ENCODE results near the gene MTG2. TPM values are rescaled to one million over a fixed set of nuclear protein-coding genes. Genes with fewer than 3 reads are reported as not detected.
A peak's percentile ranks its signal among the peaks of the same experiment; 100 is the strongest.

The MTG2 gene
- total RNA-seq = 31.0 TPM

GRCh38 chr20:62182469-62183425 lies at the start of gene MTG2:
Gene MTG2, plus strand, starts transcription at chr20:62183028. Its CDS starts 10,393 bp downstream, at chr20:62193421.
- ATAC-seq = peak; percentile 67
- peak; percentile 96 for DNase-seq (ENCODE audit: low spot score)

GRCh38 chr20:62133051-62133845 lies 49.6 kb upstream of the MTG2 start:
- peak; percentile 25 for ATAC-seq
- DNase-seq (ENCODE audit: low spot score) = no peak

GRCh38 chr20:62133864-62134263 lies 49.0 kb upstream of the MTG2 start:
- DNase-seq (ENCODE audit: low spot score) (no peak), ATAC-seq (no peak)

GRCh38 chr20:62134735-62135231 lies 48.0 kb upstream of the MTG2 start:
- ATAC-seq (peak; percentile 79), DNase-seq (ENCODE audit: low spot score) (peak; percentile 90)

GRCh38 chr20:62135573-62136266 lies 47.1 kb upstream of the MTG2 start:
- ATAC-seq = no peak
- no peak for DNase-seq (ENCODE audit: low spot score)

- ATAC-seq = peak; percentile 43
Observed at GRCh38 chr20:62136283-62137091, 46.3 kb upstream of the MTG2 start.

GRCh38 chr20:62137092-62137384 lies 45.8 kb upstream of the MTG2 start:
- no peak for ATAC-seq
- no peak for DNase-seq (ENCODE audit: low spot score)

More at GRCh38 chr20:62136283-62137091, 46.3 kb upstream of the MTG2 start:
- DNase-seq (ENCODE audit: low spot score) = no peak

- no peak for ATAC-seq
Observed at GRCh38 chr20:62137478-62138203, 45.2 kb upstream of the MTG2 start.

GRCh38 chr20:62138204-62138543 lies 44.7 kb upstream of the MTG2 start:
- no peak for DNase-seq (ENCODE audit: low spot score)
- no peak for ATAC-seq

More at GRCh38 chr20:62137478-62138203, 45.2 kb upstream of the MTG2 start:
- DNase-seq (ENCODE audit: low spot score) = no peak

GRCh38 chr20:62138912-62139311 lies 43.9 kb upstream of the MTG2 start:
- no peak for ATAC-seq
- no peak for DNase-seq (ENCODE audit: low spot score)

GRCh38 chr20:62139636-62140035 lies 43.2 kb upstream of the MTG2 start:
- no peak for DNase-seq (ENCODE audit: low spot score)
- no peak for ATAC-seq

GRCh38 chr20:62141043-62141396 lies 41.8 kb upstream of the MTG2 start:
- DNase-seq (ENCODE audit: low spot score) (no peak), ATAC-seq (no peak)

GRCh38 chr20:62141397-62142251 lies 41.2 kb upstream of the MTG2 start:
- DNase-seq (ENCODE audit: low spot score) = no peak
- ATAC-seq = peak; percentile 5

- ATAC-seq (no peak), DNase-seq (ENCODE audit: low spot score) (no peak)
Observed at GRCh38 chr20:62142252-62143080, 40.4 kb upstream of the MTG2 start.

GRCh38 chr20:62143081-62143956 lies 39.5 kb upstream of the MTG2 start, which contains the start of the genes PSMA7 and SS18L1:
Gene PSMA7, minus strand, starts transcription at chr20:62143394. Its CDS starts 91 bp downstream, at chr20:62143303.
Gene SS18L1, plus strand, starts transcription at chr20:62143769. Its CDS starts 52 bp downstream, at chr20:62143821.
- DNase-seq (ENCODE audit: low spot score) = peak; percentile 89

GRCh38 chr20:62143957-62144825 lies 38.6 kb upstream of the MTG2 start:
- ATAC-seq = peak; percentile 32
- peak; percentile 73 for DNase-seq (ENCODE audit: low spot score)

More at GRCh38 chr20:62143081-62143956, 39.5 kb upstream of the MTG2 start, which contains the start of the genes PSMA7 and SS18L1:
- ATAC-seq = peak; percentile 76
